ENCODE data around the gene PTPRG.

Gene PTPRG

DNA sequence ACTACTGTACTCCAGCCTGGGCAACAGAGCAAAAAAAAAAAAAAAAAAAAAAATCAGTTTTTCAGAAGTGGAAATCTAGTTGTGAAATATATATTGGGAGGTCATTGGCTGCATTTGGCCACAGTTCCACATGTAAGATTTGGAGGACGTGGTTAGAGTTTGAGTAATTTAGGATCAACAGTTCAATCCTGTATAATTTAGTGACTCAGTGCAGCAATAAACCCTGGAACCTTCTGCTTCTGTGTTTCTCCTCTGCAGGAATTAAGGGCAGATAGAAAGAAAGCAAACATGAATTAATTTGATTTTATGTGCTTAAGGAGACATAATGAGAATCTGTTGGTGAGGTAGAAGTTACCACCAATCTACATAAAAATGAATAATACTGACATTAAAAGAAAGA, 347.0 kb downstream of the PTPRG start:
- no peak for DNase-seq

DNA sequence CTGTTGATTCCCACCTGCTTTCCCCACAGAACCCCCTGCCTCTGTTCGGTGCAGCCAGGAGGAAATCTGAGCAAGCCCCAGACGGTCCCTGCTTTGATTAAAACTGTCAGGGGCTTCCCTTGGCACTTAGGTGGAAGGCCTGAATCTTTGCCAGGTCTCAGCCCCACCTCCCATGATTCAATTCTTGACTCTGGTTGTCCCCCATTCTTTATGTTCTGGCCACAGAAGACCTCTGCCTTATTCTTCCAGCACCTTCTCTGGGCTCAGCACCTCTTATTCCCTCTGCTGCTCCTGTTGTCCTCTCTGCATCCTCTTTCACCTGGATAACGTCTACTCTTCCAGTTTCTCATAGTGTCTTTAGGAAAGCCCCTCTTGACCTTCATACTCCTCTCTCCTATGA, 349.4 kb downstream of the PTPRG start:
- DNase-seq, result no peak

GRCh38 chr3:61912158-61912557, 350.8 kb downstream of the PTPRG start:
- DNase-seq, result no peak

DNA sequence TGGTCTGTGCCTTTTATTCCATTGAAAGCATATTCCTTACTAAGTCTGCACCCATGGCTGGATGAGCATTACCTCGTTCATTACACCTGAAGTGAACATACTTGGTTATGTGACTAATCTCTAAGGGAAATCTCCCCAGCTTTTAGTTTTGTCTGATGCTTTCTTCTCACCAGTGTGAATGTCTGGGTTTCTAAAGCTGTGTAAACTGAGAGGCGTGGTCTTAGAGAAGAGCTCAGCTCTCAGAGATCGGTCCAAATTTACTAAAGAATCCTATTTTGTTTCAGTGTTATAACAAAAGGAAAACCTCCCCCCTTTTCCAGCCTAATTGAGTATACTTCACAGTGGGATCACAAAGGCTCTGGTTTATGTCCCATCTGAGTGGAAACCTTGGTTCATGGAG, 352.3 kb downstream of the PTPRG start:
- DNase-seq, result no peak

DNA sequence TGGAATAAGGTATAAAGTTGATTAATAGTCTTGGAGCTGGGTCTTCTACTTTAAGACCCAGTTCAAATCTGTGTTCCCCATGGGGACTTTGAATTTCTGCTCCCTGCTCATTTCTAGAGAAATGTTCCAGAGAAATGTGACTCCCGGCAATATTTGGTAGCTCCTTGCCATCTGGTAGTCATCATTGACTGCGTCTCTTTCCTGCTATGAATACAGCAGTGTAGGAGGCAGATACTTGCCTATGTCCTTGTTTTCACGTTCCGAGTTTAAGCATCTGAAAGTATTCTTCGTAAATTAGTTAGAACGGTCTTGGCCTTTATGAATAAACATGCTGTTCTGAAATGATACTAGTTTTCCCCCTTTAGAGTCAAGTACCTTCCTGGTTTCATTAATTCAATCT, 352.9 kb downstream of the PTPRG start:
- DNase-seq, result no peak

DNA sequence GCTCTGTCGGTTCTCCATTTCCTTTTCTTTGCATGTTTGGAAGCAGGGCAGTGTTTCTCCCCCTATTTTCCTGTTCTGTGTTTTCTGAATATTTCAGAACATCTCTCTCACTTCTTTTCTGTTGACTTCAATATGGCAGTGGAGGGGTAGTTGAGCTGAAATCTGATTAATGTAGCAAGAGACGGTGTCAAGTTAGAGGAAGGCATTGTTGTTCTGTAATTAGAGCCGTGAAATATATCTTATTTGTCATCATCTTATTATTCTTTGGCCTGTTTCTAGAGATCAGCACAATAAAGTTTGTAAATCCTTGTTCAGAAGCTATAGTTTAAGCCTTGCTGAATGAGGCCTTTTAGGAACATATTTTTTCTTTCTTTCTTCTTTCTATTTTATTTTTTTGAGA, 353.9 kb downstream of the PTPRG start:
- no peak for DNase-seq

GRCh38 chr3:61919371-61919770, 358.0 kb downstream of the PTPRG start:
- DNase-seq, result no peak

DNA sequence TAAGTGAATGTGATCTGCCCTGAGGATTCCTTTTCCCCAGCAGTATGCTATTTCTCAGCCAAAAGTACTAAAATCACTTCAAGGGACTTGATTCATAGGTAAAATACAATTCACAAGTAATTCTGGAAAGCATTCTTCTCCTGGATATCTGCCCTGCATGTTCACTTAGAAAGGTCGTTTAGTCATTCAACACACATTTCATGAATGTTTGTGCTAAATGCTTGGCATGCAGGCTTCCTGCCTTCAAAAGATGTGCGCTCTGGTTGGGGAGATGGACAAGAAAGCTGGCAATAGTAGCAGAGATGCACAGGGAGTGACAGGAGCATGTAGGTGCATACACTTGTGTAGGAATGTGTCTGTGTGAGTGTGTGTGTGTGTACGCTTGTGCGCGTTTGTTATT, 360.7 kb downstream of the PTPRG start:
- no peak for DNase-seq

DNA sequence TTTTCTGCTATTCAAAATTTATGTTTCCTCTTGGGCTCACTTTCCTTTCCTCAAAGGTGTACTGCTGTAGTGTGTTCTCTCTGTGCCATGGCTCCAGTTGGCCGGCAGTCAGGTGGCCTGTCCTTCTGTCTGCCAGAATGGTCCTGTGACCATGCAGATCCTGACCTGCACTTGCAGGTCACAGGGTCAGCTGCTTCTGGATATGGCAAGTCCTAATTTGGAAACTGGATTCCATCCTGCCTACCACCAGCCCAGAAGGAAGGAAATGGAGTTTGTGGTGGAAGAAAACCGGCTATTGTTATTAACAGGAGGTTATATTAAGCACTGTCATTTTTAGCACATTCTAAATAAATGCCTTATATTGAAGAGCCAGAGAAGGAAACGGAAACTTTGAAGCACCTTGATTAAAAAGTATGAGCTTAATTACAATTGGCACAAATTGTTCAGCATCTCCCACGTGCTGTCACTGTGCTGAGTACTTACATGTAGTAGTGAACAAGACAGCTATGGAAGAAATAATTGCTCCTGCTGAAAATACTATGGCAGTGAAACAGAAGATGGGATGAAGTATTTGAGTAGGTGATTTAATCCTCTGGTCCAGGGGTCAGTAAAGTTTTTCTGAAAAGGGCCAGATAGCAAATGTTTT, 362.8 kb downstream of the PTPRG start:
- DNase-seq, result no peak

- DNase-seq, result no peak
Observed at GRCh38 chr3:61924991-61925390, 363.6 kb downstream of the PTPRG start.

DNA sequence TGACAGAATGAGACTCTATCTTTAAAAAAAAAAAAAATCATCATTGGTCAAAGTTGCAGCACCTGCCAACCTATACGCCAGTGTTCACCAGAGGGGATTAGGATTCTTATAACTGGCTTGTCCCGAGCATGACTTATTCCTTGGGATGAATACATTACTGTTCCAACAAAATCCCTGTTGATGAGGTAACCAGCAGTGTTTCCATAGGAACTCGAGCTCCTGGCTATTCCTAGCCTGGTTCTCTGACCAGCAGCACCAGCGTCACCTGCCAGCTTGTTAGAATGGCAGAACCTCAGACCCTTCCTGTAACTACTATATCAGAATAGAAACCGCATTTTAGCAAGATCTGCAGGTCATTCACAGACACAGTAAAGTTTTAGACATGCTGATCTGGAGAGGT, 364.4 kb downstream of the PTPRG start:
- DNase-seq, result no peak

- no peak for DNase-seq
Observed at GRCh38 chr3:61926923-61927322, 365.6 kb downstream of the PTPRG start.

DNA sequence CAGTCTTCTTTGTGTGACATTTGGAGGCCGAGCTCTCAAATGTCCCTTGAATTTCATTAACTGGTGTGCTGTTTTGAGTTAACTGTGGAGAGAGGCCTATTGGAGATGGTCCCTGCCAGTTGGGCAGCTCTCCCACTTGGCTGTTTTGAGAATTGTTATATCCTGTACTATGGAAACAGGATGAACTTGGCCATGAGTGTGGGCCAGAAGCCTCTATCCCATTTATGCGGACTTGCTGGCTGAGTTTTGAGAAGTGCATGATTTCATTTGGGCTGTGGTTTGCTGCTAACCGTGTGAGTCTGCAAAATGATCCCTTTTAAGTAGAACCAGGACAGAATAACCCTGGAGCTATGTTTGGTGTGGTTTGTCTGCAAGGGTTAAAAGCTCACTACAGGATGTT, 366.0 kb downstream of the PTPRG start:
- no peak for DNase-seq

DNA sequence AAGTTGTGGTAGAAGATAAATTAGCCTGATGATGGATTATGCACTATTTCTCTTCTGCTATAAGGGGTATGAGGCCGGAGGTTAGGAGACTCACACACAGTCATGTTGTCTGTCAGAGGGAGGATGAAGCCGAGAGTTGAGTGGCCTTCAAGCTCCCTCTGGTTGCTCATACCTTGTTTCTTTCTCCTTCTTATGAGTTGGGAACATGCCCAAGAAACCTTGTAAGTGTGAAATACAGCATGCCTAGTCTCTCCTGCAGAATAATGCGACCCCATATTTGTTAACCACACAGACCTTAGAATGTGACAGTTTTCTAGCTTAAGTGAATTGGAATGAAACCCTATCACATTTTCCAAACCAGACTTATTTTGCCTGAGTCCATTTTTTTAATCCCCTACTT, 366.7 kb downstream of the PTPRG start:
- DNase-seq, result no peak

- no peak for DNase-seq
Observed at GRCh38 chr3:61928776-61929314, 367.5 kb downstream of the PTPRG start.

DNA sequence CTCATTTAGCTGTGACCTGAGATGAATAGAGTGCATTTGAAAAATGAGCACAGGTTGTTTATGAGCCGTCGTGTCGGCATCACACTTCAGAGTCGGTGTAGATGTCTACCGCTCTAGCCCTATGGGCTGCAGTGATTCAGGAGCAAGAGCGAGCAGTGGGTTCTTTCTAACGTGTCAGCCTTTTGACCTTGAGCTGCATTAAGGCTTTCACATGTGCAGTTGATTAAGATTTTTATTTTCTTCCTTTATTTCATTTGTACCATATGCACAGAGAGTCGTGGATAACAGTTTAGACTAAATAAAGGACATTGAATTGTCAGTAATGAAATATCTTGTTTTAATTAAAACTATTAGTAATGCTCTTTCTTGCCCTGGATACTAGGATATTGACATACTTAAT, 368.2 kb downstream of the PTPRG start:
- DNase-seq, result no peak

DNA sequence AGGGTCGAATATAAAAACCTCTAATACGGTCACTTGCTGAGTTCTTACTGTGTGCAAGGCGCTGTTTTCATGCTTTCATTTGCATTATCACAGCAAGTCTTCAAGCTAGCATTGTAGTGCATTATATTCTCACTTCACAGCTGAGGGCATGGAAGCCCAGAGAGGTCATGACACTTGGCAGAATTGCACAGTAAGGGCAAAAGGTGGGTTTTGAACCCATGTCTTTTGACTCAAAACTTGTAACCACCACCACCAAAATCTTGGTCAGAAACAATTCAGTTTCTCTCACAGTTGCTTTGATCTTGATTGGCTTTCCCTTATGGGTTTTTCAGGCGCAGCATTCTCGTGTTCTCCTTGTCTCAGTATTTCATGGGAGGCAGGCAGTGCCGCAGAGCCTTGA, 371.1 kb downstream of the PTPRG start:
- no peak for DNase-seq

- DNase-seq, result no peak
Observed at GRCh38 chr3:61933798-61934504, 372.6 kb downstream of the PTPRG start.

DNA sequence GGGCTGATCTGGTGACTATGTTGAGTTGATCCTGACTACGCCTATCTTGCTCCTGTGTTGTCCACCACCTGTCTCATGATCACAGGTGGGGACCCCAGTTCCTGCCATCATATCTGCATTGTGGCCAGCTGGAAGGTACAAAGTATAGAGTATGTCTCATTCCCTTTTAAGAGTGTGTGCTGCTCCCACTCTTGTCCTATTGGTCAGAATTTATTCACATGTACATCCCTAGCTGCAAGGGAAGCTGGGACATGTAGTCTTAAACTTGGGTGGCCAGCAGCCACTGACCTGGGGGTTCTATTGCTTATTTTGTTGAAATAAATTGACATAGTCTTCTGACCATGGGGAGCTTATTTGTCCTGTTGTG, 373.1 kb downstream of the PTPRG start:
- no peak for DNase-seq

GRCh38 chr3:61935814-61936213, 374.4 kb downstream of the PTPRG start:
- DNase-seq, result no peak

DNA sequence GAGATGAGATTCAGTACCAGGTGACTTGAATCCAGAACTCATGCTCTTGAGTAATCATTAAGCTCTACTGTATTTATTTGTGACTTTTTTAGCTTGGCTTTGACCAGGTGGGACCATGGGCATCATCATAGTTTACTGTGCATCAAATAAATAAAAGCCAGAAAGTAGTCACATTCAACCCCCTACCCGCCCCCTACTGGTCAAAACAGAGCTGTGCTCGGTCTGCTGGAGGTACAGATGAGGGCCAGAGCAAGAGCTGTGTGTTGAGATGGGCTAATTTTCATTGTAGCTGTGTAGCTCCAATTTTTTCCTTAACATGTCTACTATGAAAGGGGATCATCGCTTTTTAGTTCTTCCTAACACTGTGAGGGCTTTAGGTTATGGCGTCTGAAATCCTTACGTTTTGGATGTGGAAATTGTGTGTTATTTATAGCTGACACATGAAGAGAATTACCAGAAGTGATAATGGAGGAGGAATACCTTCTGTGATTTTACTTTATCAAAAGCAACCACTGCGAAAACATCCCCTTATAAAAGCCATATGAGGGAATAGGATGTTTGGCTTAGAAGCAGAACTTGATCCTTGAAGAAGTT, 375.1 kb downstream of the PTPRG start:
- DNase-seq, result no peak

- DNase-seq, result no peak
Observed at GRCh38 chr3:61937477-61937876, 376.1 kb downstream of the PTPRG start.

GRCh38 chr3:61938878-61939549, 377.6 kb downstream of the PTPRG start:
- no peak for DNase-seq

DNA sequence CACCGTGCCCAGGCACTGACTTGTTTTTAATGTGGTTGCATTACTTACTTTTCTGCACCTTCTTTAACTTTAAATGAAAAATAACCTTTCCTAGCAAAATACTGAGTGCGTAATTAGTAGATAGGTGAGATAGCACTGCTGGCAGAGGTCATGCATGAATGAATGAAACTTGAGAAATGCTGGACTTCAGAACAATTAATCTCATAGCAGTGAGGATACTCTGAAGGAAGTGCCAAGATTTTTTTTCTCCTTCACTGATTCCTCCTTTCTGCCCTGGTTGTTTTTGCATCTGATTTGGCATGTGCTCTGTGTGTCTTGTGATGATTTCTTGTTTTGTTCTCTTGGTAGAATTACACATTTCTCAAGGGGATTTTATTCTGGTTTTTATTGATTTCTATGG, 378.9 kb downstream of the PTPRG start:
- DNase-seq, result no peak

Measured in CD4-positive, alpha-beta T cell treated with Interleukin-4 for 4 hours (primary cell).